GM12874 (cell line): ENCODE data around the gene F2RL1.

Experiments
- TF ChIP-seq, protein P1 (sequence below): IDR thresholded peaks from 2 replicates; pipeline ENCODE4 v1.5.1; 2011; ENCODE audit warnings: low read depth, mild to moderate bottlenecking, control low read depth, low read length, moderate library complexity; ENCODE audit not compliant: insufficient read depth

The F2RL1 gene

DNA sequence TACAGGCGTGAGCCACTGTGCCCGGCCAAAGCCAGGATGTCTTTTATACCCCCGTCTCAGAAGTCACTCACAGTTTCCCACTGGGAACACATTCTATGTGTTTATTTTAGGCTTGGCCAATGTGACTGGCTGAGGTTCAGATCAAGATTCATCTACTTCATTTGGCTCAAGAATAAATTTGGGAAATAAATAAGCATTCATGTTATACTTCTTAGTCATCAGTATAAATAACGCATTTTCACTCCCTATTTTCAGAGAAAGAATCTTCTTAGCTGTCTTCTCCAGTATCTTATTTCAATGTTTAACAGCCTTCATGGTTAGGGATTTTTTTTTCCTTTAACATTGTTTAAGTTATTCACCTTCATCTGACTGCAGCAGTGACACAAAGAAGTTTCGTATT, 42.8 kb downstream of the F2RL1 start:
- TF ChIP-seq, protein P1, sequence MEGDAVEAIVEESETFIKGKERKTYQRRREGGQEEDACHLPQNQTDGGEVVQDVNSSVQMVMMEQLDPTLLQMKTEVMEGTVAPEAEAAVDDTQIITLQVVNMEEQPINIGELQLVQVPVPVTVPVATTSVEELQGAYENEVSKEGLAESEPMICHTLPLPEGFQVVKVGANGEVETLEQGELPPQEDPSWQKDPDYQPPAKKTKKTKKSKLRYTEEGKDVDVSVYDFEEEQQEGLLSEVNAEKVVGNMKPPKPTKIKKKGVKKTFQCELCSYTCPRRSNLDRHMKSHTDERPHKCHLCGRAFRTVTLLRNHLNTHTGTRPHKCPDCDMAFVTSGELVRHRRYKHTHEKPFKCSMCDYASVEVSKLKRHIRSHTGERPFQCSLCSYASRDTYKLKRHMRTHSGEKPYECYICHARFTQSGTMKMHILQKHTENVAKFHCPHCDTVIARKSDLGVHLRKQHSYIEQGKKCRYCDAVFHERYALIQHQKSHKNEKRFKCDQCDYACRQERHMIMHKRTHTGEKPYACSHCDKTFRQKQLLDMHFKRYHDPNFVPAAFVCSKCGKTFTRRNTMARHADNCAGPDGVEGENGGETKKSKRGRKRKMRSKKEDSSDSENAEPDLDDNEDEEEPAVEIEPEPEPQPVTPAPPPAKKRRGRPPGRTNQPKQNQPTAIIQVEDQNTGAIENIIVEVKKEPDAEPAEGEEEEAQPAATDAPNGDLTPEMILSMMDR: no peak

GRCh38 chr5:76863001-76863400, 44.2 kb downstream of the F2RL1 start:
- TF ChIP-seq, protein P1: no peak

DNA sequence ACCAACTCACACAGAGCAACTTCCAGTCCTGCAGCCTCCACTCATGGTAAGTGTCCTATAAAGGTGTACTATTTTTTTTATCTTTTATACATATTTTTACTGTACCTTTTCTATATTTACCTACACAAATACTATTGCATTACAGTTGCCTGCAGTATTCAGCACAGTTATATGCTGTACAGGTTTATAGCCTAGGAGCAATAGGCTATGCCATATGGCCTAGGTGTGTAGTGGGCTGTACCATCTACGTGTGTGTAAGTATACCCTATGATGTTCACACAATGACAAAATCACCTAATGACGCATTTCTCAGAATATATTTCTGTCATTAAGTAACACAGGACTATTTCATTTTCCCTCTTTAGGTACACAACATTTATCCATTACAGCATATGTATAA, 47.7 kb downstream of the F2RL1 start:
- TF ChIP-seq, protein P1: no peak

GRCh38 chr5:76867038-76867437, 48.2 kb downstream of the F2RL1 start:
- TF ChIP-seq, protein P1: no peak

GRCh38 chr5:76867827-76868693, 49.2 kb downstream of the F2RL1 start:
- TF ChIP-seq, protein P1: peak; percentile 75

DNA sequence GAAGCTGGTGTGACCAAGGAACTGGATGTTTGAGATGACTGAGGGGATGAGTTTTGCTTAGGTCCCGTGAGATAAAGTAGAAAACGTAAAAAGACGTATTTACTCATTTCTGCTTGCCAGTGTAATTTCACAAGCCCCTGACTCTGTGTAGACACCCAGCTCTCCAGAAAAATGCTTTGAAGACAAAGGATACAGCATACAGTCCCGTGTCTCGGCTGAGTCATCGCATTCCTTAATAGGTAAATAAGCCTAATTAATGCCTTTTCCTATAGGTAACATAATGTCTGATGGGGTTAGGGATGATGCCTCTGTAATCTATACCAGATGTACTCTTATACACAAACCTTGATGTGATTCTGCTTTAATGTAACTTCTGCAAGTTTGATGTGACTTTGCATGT, 51.2 kb downstream of the F2RL1 start:
- TF ChIP-seq, protein P1: no peak

DNA sequence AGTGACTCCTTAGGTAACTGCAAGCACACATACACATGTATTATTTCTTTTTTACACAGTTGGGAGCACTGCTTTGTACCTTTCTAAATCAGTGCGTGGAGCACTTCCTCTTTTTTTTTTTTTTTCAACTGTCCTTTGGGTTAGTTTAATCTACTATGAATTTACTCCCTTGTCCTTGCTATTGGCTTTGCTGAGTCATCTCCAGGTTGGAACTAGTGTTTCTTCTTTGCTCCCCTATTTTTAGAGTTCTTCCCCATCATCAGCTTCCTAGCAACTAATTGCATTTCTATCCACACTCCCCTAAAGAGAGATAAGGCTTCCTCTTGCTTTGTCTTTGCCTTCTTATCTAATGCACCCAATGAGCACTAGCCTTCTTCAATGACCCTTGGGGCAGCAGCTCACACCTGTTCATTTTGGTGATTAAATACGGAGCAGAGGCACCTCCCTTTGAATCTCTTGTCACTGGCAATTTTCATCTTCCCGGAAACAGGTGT, 55.3 kb downstream of the F2RL1 start:
- TF ChIP-seq, protein P1: no peak
